ENCODE measurements around the gene SYT7. TPM values are rescaled to one million over a fixed set of nuclear protein-coding genes. Genes with fewer than 3 reads are reported as not detected.

Gene SYT7
- polyA plus RNA-seq, 2 of the 4 experiments (the other 2 are of a cell fraction) = 0.37 to 1.0 TPM

DNA sequence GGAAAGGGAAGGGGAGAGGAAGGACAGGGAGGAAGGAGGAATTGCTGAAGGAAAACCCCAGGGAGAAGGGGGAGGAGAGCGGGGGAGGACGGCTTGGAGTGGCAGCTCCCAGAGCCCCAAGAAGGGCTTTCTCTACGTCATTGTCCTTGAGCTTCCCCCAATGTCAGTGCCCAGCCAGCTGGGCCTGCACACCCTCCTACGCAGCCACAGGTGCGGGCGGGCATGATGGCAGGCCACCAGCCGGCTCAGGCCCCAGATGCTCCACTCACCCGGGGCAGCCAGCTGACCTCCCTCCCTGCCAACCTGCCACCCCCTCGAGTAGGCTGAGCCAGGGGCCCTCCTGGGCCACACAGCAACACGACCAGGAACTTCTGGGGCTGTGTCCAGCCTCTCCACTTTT is 11.2 kb downstream of the SYT7 start:
- no peak overlapping the region for H3K4me2 ChIP-seq
- FAIRE-seq (no peak), DNase-seq (ENCODE audit: low read depth in 1 of 2, low spot score in 1 of 2) (no peak), ATAC-seq (no peak)
- ChIA-PET CTCF (interaction anchor here (0.9 to 8.5 kb wide), 5 partner anchors 9 to 92 kb away, joined by 7 to 56 read pairs (median 21); no protein-coding TSS in a partner anchor), POLR2A (no interaction called here)
- no peak overlapping the region for H3K27ac ChIP-seq
- no peaks in the 10 kb centered on the region for H3K9me3 ChIP-seq
- no peak for TF ChIP-seq ZNF302 (CRISPR knock-in tag; IDR thresholded peaks at IDR 0.05)
- TF ChIP-seq RAD21 (conservative IDR thresholded peaks at IDR 0.05 in 1 of 2, IDR thresholded peaks at IDR 0.05 in 1 of 2) = no peak
- TF ChIP-seq REST (IDR thresholded peaks at IDR 0.05) = no peak
- no peak for TF ChIP-seq NFE2L2 (conservative IDR thresholded peaks at IDR 0.05; ENCODE audit: low read length)
- no peak for TF ChIP-seq RFX5 (IDR thresholded peaks at IDR 0.05)
- TF ChIP-seq BHLHE40 (IDR thresholded peaks at IDR 0.05; ENCODE audit: low read depth, low read length) = no peak
- TF ChIP-seq MAX (IDR thresholded peaks at IDR 0.05) = no peak
- TF ChIP-seq CEBPB (IDR thresholded peaks at IDR 0.05) = no peak
- TF ChIP-seq PBX3 (IDR thresholded peaks at IDR 0.05) = no peak
- TF ChIP-seq FOSB (CRISPR knock-in tag; IDR thresholded peaks at IDR 0.05) = no peak
- TF ChIP-seq TFCP2L1 (CRISPR knock-in tag; IDR thresholded peaks at IDR 0.05) = no peak
- TF ChIP-seq HOXB5 (CRISPR knock-in tag; IDR thresholded peaks at IDR 0.05) = no peak
- TF ChIP-seq BCL3 (IDR thresholded peaks at IDR 0.05) = no peak
- TF ChIP-seq, protein P1, sequence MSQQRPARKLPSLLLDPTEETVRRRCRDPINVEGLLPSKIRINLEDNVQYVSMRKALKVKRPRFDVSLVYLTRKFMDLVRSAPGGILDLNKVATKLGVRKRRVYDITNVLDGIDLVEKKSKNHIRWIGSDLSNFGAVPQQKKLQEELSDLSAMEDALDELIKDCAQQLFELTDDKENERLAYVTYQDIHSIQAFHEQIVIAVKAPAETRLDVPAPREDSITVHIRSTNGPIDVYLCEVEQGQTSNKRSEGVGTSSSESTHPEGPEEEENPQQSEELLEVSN (IDR thresholded peaks at IDR 0.05; ENCODE audit: borderline replicate concordance, low read depth) = no peak
- TF ChIP-seq MYC (IDR thresholded peaks at IDR 0.05; ENCODE audit: borderline replicate concordance, low read length) = no peak
- no peak for TF ChIP-seq RCOR1 (IDR thresholded peaks at IDR 0.05; ENCODE audit: low read depth, low read length)
- no peak for TF ChIP-seq NR3C1 (IDR thresholded peaks at IDR 0.05)
- no peak for TF ChIP-seq MAFK (IDR thresholded peaks at IDR 0.05; ENCODE audit: partially characterized antibody)
- H3K4me1 ChIP-seq = peaks cover 5% of the 10 kb centered on the region; the same call in 1 of the 3 replicates
- 31% methylated on average over 10 of the region's 10 CpGs for WGBS (ENCODE audit: missing lambda C conversion rate)
- no peak overlapping the region for H3K4me3 ChIP-seq

DNA sequence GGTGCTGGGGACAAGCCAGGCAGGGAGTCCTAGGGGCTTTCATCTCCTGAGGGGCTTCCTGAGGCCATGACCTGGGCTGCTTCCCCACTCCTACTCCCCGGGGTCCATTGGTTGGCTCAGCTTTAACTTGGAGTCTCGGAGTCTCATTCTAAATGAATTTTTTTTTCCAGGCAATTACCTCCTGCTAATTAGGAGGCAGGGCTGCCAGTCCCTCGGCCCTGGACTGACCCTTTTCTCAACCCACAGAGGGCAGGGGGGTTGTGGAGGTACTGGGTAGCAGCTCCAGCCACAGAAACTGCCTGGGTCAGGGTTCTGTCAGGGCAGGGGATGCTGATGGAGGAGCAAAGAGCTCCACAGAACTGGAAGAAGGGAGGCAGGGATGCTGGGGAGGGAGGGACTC is 11.9 kb downstream of the SYT7 start:
- Histone ChIP-seq H3K9me3 (no peaks in the 10 kb centered on the region), H3K4me3 (no peak overlapping the region), H3K27ac (no peak overlapping the region), H3K4me1 (peaks cover 5% of the 10 kb centered on the region; the same call in 1 of the 3 replicates), H3K4me2 (no peak overlapping the region)
- DNase-seq (ENCODE audit: low read depth in 1 of 2, low spot score in 1 of 2) (no peak), FAIRE-seq (no peak), ATAC-seq (no peak)
- ChIA-PET POLR2A (no interaction called here), CTCF (interaction anchor here (0.9 to 8.5 kb wide), 10 partner anchors 9 to 117 kb away, joined by 3 to 56 read pairs (median 6); no protein-coding TSS in a partner anchor)
- no peak for TF ChIP-seq HOXA7 (CRISPR knock-in tag; IDR thresholded peaks at IDR 0.05)
- 0% methylated on average over 3 of the region's 3 CpGs for WGBS (ENCODE audit: missing lambda C conversion rate)
